Upper lobe of left lung (tissue), 6 donors: ENCODE results near the gene PSG1. TPM values are rescaled to one million over a fixed set of nuclear protein-coding genes. Genes with fewer than 3 reads are reported as not detected.
"Not testable (repeated sequence)": the region's sequence is repeated elsewhere in the genome, so short reads cannot be mapped to it uniquely, and the experiment has no call there.

Source experiments
- ATAC-seq, 2 donors: fragments of 200-7000 bp; cut with Tn5 transposase; one replicate each; pipeline ENCODE4 v1.9.1; 2022; ENCODE audit warnings: mild to moderate bottlenecking in 2 of 2, moderate library complexity in 2 of 2; ENCODE audit not compliant: low FRiP score in 2 of 2
- DNase-seq, 2 donors: peaks; one replicate each; pipeline ENCODE4 v3.0.0-alpha.2; 2019 to 2020
- H3K27ac ChIP-seq, 4 donors: fragments of 200-600 bp; sonication (generic); one replicate each; pipeline ENCODE4 v1.5.1; 2016 to 2019
- H3K27me3 ChIP-seq, 4 donors: fragments of 200-600 bp; sonication (generic); one replicate each; pipeline ENCODE4 v1.5.1; 2017 to 2019
- H3K36me3 ChIP-seq, 4 donors: fragments of 200-600 bp; sonication (generic); one replicate each; pipeline ENCODE4 v1.5.1; 2016 to 2019
- H3K4me1 ChIP-seq, 4 donors: fragments of 200-600 bp; sonication (generic); one replicate each; pipeline ENCODE4 v1.5.1; 2018 to 2019
- H3K4me3 ChIP-seq, 4 donors: fragments of 200-600 bp; sonication (generic); one replicate each; pipeline ENCODE4 v1.5.1; 2017 to 2019; ENCODE audit warnings: mild to moderate bottlenecking in 2 of 4, moderate library complexity in 1 of 4
- H3K9me3 ChIP-seq, 4 donors: fragments of 200-600 bp; sonication (generic); one replicate each; pipeline ENCODE4 v1.5.1; 2018 to 2019
- EP300 ChIP-seq, 4 donors: sonication (generic); formaldehyde crosslinking; IDR thresholded peaks; one replicate each; pipeline ENCODE4 v1.5.1; 2017; ENCODE audit warnings: antibody characterized with exemption in 4 of 4, control low read depth in 2 of 4
- POLR2A ChIP-seq, 4 donors: fragments of 450-650 bp; IDR thresholded peaks; one replicate each; pipeline ENCODE4 v1.5.1; 2016 to 2017; ENCODE audit warnings: antibody characterized with exemption in 4 of 4, mild to moderate bottlenecking in 2 of 4
- POLR2AphosphoS5 ChIP-seq, 2 donors: sonication (generic); formaldehyde crosslinking; IDR thresholded peaks; one replicate each; pipeline ENCODE4 v1.5.1; 2017; ENCODE audit warnings: antibody characterized with exemption in 2 of 2
- WGBS, 2 donors: methylation state at CpG; one replicate each; pipeline ENCODE4 v1.1.5; 2017 to 2018; 5-methylcytosine and 5-hydroxymethylcytosine counted together
- total RNA-seq, 6 donors: library from RNA; depleted of rRNA in 4 of 6; stranded (reverse); fragments of >200 nt in 4 of 6; gene quantifications; one replicate each; pipeline versions ENCODE4 v1.1.0 to v1.2.1, GENCODE V29; 2016 to 2021
- TF ChIP-seq, protein P1 (sequence below), 6 experiments: fragments of 450-650 bp in 4 of 6; fragments of 200-600 bp in 2 of 6; sonication (generic) in 2 of 6; IDR thresholded peaks; one replicate each; pipeline ENCODE4 v1.5.1; 2016 to 2019; ENCODE audit warnings: antibody characterized with exemption in 6 of 6
- donor health status: DM: no; HTN: no; CAD: no; lungs with moderate emphysema.
- donor health status: DM: no; HTN: yes; CAD: no; lungs with severe emphysema.

Gene PSG1
- total RNA-seq: not detected

DNA sequence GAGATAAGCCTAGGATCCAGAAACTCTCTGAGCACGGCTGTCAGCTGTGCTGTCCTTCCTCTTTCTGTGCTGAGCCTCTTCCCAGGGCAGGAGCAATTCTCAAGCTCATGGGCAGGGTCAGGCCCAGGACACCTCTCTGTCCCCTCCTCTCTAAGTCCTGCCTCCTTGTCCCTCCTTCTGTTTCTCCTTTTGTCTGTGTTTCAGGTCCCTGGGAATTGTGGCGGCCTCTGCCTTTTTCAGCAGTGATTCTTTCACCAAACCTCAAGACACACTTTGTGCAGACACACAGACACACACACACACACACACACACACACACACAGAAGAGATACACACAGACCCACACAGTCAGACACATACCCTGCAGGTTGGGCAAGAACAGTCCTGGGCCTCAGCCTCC is at the start of gene PSG1:
Gene PSG1, minus strand, starts transcription at position 101 of the 400 bp plus-strand sequence. CDS start 132 bp downstream, outside the sequence.
- H3K4me1 ChIP-seq: no peaks in the 10 kb centered on the region
- TF ChIP-seq, protein P1, sequence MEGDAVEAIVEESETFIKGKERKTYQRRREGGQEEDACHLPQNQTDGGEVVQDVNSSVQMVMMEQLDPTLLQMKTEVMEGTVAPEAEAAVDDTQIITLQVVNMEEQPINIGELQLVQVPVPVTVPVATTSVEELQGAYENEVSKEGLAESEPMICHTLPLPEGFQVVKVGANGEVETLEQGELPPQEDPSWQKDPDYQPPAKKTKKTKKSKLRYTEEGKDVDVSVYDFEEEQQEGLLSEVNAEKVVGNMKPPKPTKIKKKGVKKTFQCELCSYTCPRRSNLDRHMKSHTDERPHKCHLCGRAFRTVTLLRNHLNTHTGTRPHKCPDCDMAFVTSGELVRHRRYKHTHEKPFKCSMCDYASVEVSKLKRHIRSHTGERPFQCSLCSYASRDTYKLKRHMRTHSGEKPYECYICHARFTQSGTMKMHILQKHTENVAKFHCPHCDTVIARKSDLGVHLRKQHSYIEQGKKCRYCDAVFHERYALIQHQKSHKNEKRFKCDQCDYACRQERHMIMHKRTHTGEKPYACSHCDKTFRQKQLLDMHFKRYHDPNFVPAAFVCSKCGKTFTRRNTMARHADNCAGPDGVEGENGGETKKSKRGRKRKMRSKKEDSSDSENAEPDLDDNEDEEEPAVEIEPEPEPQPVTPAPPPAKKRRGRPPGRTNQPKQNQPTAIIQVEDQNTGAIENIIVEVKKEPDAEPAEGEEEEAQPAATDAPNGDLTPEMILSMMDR (IDR thresholded peaks at IDR 0.05): no peak
- no peak for TF ChIP-seq POLR2AphosphoS5 (IDR thresholded peaks at IDR 0.05)
- TF ChIP-seq POLR2A (IDR thresholded peaks at IDR 0.05): no peak
- TF ChIP-seq EP300 (IDR thresholded peaks at IDR 0.05): no peak
- ATAC-seq: no peak

DNA sequence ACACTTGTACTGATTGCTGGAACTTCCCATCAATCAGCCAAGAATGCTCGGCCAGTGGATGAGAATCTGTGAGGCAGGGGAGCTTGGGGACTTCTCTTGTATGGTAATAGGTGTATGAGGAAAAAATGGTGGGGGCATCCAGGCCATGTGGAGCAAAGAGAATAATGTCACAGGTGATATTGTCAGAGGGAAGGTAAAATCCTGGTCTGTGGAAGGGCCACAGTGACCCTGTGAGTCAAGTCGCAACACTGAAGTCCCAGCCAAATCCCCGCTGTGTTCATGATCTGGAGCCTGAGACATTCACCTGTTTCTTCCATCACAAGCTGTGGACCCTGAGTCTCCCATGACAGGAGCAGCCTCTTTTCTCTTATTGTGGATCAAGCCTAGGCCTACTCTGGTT is 49.4 kb upstream of the PSG1 start:
- no peaks in the 10 kb centered on the region for H3K4me1 ChIP-seq
- H3K27me3 ChIP-seq: no peaks in the 10 kb centered on the region
- WGBS, 2 donors: 80 to 93% methylated on average over 3 of the region's 3 CpGs
- TF ChIP-seq POLR2A (IDR thresholded peaks at IDR 0.05) (no peak), EP300 (IDR thresholded peaks at IDR 0.05) (no peak), POLR2AphosphoS5 (IDR thresholded peaks at IDR 0.05) (no peak)
- TF ChIP-seq, protein P1 (IDR thresholded peaks at IDR 0.05): no peak
- no peaks in the 10 kb centered on the region for H3K9me3 ChIP-seq
- H3K27ac ChIP-seq: no peak overlapping the region
- ATAC-seq: no peak
- DNase-seq: no peak
- H3K36me3 ChIP-seq: no peaks in the 10 kb centered on the region
- no peak overlapping the region for H3K4me3 ChIP-seq

More for the DNA sequence above, at the start of gene PSG1:
- no peaks in the 10 kb centered on the region for H3K9me3 ChIP-seq
- no peak within 1 kb of the TSS for H3K4me3 ChIP-seq
- WGBS, 2 donors: 33 to 74% methylated on average over 2 of the region's 2 CpGs
- no peak for DNase-seq
- H3K36me3 ChIP-seq: no peaks in the 10 kb centered on the region
- no peak within 1 kb of the TSS for H3K27ac ChIP-seq
- no peaks in the 10 kb centered on the region for H3K27me3 ChIP-seq

DNA sequence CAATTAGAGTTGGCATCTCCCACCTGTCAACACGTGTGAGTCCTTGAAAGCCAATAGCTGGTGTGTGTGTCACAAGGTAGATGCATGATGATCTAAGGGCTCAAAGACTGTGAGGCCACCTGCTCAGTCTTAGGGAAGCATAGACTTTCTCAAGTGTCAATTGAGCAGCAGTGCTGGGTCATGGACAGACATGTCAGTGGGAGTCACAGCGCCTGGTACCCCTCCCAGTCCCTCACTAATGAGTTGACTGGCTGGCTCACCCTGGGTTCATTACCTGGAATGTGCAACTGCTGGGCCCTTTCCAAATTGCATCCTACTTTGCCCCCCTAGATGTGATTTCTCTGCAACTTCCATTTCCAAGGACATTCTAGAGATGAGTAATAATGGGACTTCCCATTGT is 47.3 kb upstream of the PSG1 start:
- Histone ChIP-seq H3K27me3 (no peaks in the 10 kb centered on the region), H3K4me3 (no peak overlapping the region), H3K4me1 (no peaks in the 10 kb centered on the region), H3K27ac (no peak overlapping the region), H3K9me3 (no peaks in the 10 kb centered on the region), H3K36me3 (no peaks in the 10 kb centered on the region)
- 53 to 57% methylated on average over 2 of the region's 2 CpGs for WGBS, 2 donors
- TF ChIP-seq, protein P1 (IDR thresholded peaks at IDR 0.05): no peak
- TF ChIP-seq EP300 (IDR thresholded peaks at IDR 0.05): no peak
- no peak for TF ChIP-seq POLR2AphosphoS5 (IDR thresholded peaks at IDR 0.05)
- no peak for TF ChIP-seq POLR2A (IDR thresholded peaks at IDR 0.05)
- ATAC-seq: no peak
- no peak for DNase-seq

DNA sequence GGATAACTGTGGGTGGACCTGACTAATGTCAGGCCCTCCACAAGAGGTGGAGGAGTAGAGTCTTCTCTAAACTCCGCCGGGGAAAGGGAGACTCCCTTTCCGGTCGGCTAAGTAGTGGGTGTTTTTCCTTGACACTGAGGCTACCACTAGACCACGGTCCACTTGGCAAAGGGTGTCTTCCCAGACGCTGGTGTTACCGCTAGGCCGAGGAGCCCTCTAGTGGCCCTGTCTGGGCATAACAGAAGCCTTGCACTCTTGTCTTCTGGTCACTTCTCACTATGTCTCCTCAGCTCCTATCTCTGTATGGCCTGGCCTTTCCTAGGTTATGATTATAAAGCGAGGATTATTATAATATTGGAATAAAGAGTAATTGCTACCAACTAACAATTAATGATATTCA is 43.6 kb upstream of the PSG1 start:
- TF ChIP-seq, protein P1 (IDR thresholded peaks at IDR 0.05): peak in 2 of 6 experiments; percentile 22 to 53
- H3K27ac ChIP-seq, H3K36me3 ChIP-seq, DNase-seq, H3K27me3 ChIP-seq, H3K4me1 ChIP-seq, ATAC-seq, H3K4me3 ChIP-seq, H3K9me3 ChIP-seq: not testable (repeated sequence)
- 50 to 53% methylated on average over 8 to 9 of the region's 9 CpGs for WGBS, 2 donors

DNA sequence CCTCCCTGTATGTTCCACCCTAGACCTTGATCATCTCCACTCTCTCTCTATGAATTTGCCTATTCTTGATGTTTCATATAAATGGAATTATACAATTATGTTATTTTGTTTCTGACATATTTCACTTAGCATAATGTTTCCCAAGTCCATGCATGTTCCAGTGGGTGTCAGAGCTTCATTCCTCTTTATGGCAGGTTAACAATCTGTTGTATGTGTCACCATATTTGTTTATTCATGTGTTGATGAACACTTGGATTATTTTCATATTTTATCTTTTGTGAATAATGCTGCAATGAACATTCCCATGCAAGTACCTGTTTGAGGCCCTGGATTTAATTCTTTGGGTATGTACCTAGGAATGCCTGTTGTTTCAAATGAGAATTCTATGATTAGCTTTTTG is 41.5 kb upstream of the PSG1 start:
- not testable (repeated sequence) for H3K9me3 ChIP-seq, H3K4me1 ChIP-seq, H3K27ac ChIP-seq, ATAC-seq, H3K27me3 ChIP-seq, H3K36me3 ChIP-seq, H3K4me3 ChIP-seq, DNase-seq
